Neuronal stem cell (in vitro differentiated cells): ENCODE data around the gene NSMCE1.
A peak's percentile ranks its signal among the peaks of the same experiment; 100 is the strongest.

Experiments used
- DNase-seq: peaks from one replicate; pipeline ENCODE4 v3.0.0-alpha.2; 2013; ENCODE audit warnings: low spot score
- H2AFZ ChIP-seq: one replicate; pipeline ENCODE4 v1.6.1; 2013; ENCODE audit warnings: mild to moderate bottlenecking, low read length, inconsistent platforms
- H2AK5ac ChIP-seq: 2 replicates; pipeline ENCODE4 v1.6.1; 2013; ENCODE audit warnings: low read depth, mild to moderate bottlenecking, inconsistent platforms, low read length, moderate library complexity, mixed read lengths
- H2BK120ac ChIP-seq: 2 replicates; pipeline ENCODE4 v1.6.1; 2013; ENCODE audit warnings: low read depth, mild to moderate bottlenecking, inconsistent platforms, low read length, moderate library complexity, mixed read lengths
- H2BK12ac ChIP-seq: one replicate; pipeline ENCODE4 v1.6.1; 2013; ENCODE audit warnings: low read length, inconsistent platforms
- H2BK15ac ChIP-seq: 2 replicates; pipeline ENCODE4 v1.6.1; 2013; ENCODE audit warnings: mild to moderate bottlenecking, low read length, inconsistent platforms, mixed read lengths
- H2BK5ac ChIP-seq: one replicate; pipeline ENCODE4 v1.6.1; 2013; ENCODE audit warnings: inconsistent platforms, mild to moderate bottlenecking, low read length, moderate library complexity
- H3K14ac ChIP-seq: one replicate; pipeline ENCODE4 v1.6.1; 2013; ENCODE audit warnings: low read length, inconsistent platforms
- H3K18ac ChIP-seq: 2 replicates; pipeline ENCODE4 v1.6.1; 2013; ENCODE audit warnings: low read length, inconsistent platforms
- H3K23ac ChIP-seq: 2 replicates; pipeline ENCODE4 v1.6.1; 2013; ENCODE audit warnings: low read depth, mild to moderate bottlenecking, mixed read lengths, low read length, inconsistent platforms; ENCODE audit not compliant: poor library complexity
- H3K27ac ChIP-seq: replicated peaks from 3 replicates; pipeline ENCODE4 v1.5.1; 2013; ENCODE audit warnings: low read length, inconsistent platforms
- H3K27me3 ChIP-seq, 3 experiments: 2 replicates each; pipeline ENCODE4 v1.6.1; 2013; ENCODE audit warnings: low read length in 3 of 3, mild to moderate bottlenecking in 2 of 3, inconsistent platforms in 1 of 3, low read depth in 1 of 3, mixed read lengths in 1 of 3, moderate library complexity in 1 of 3; ENCODE audit not compliant: control insufficient read depth in 3 of 3, insufficient read depth in 3 of 3
- H3K36me3 ChIP-seq, 2 donors: replicated peaks in 1 of 2; 2 replicates each; pipeline ENCODE4 v1.6.1; 2013; ENCODE audit warnings: low read length in 2 of 2; ENCODE audit not compliant: control insufficient read depth in 2 of 2, insufficient read depth in 2 of 2
- H3K4ac ChIP-seq: 2 replicates; pipeline ENCODE4 v1.6.1; 2013; ENCODE audit warnings: inconsistent platforms, mild to moderate bottlenecking, low read length, moderate library complexity
- H3K4me1 ChIP-seq, 2 donors: 1 replicate in 1 of 2; 2 replicates in 1 of 2; pipeline ENCODE4 v1.6.1; 2013; ENCODE audit warnings: low read length in 2 of 2, low read depth in 1 of 2; ENCODE audit not compliant: control insufficient read depth in 2 of 2, insufficient read depth in 1 of 2
- H3K4me2 ChIP-seq: one replicate; pipeline ENCODE4 v1.6.1; 2013; ENCODE audit warnings: mild to moderate bottlenecking, low read length, inconsistent platforms; ENCODE audit not compliant: insufficient read depth, poor library complexity, severe bottlenecking
- H3K4me3 ChIP-seq, 2 donors: 2 replicates each; pipeline ENCODE4 v1.5.1; 2013; ENCODE audit warnings: low read length in 2 of 2, mild to moderate bottlenecking in 2 of 2, inconsistent platforms in 1 of 2, moderate library complexity in 1 of 2
- H3K79me1 ChIP-seq: one replicate; pipeline ENCODE4 v1.6.1; 2013; ENCODE audit warnings: low read depth, mild to moderate bottlenecking, inconsistent platforms, low read length, moderate library complexity
- H3K9ac ChIP-seq: one replicate; pipeline ENCODE4 v1.6.1; 2013; ENCODE audit warnings: mild to moderate bottlenecking, low read depth, low read length, inconsistent platforms; ENCODE audit not compliant: poor library complexity
- H3K9me3 ChIP-seq, 2 donors: replicated peaks in 1 of 2; 2 replicates each; pipeline versions ENCODE3 to v1.6.1; 2013; ENCODE audit warnings: low read length in 2 of 2, mild to moderate bottlenecking in 2 of 2, inconsistent platforms in 1 of 2, low read depth in 1 of 2, mixed read lengths in 1 of 2, moderate library complexity in 1 of 2; ENCODE audit not compliant: control insufficient read depth in 2 of 2, insufficient read depth in 1 of 2
- H4K8ac ChIP-seq: one replicate; pipeline ENCODE4 v1.6.1; 2013; ENCODE audit warnings: low read depth, mild to moderate bottlenecking, inconsistent platforms, low read length, moderate library complexity
- H4K91ac ChIP-seq: one replicate; pipeline ENCODE4 v1.6.1; 2013; ENCODE audit warnings: low read length, low read depth, mild to moderate bottlenecking, inconsistent platforms; ENCODE audit not compliant: poor library complexity
- WGBS, 2 donors: extraction: QIAGEN DNeasy Blood & Tissue Kit; methylation state at CpG; one replicate each; pipeline ENCODE4 v1.1.7; 2013; ENCODE audit warnings: missing lambda C conversion rate in 2 of 2, mixed read lengths in 1 of 2; ENCODE audit not compliant: insufficient read length in 2 of 2, insufficient replicate concordance in 1 of 2; ENCODE audit errors: extremely low coverage in 2 of 2; 5-methylcytosine and 5-hydroxymethylcytosine counted together

NSMCE1 gene

GRCh38 chr16:27214084-27214961, 54.2 kb downstream of the NSMCE1 start:
- no CpG with 5 or more reads among the region's 19 CpGs for WGBS, 2 donors
- Histone ChIP-seq H3K9ac (no peak overlapping the region), H3K18ac (no peak overlapping the region), H3K23ac (no peak overlapping the region), H2AFZ (no peak overlapping the region), H3K4me3 (no peak overlapping the region), H2BK5ac (no peak overlapping the region), H3K4ac (no peak overlapping the region), H2AK5ac (no peak overlapping the region), H3K79me1 (no peaks in the 10 kb centered on the region), H3K27ac (no peak overlapping the region), H3K4me1 (peaks cover 0 to 2% of the 10 kb centered on the region in 2 donors), H2BK15ac (no peak overlapping the region), H2BK12ac (no peak overlapping the region), H3K36me3 (peaks cover 17 to 43% of the 10 kb centered on the region in 2 donors), H3K14ac (no peak overlapping the region), H3K27me3 (no peaks in the 10 kb centered on the region), H4K91ac (no peak overlapping the region), H4K8ac (no peak overlapping the region), H2BK120ac (no peak overlapping the region), H3K9me3 (no peaks in the 10 kb centered on the region), H3K4me2 (no peak overlapping the region)
- no peak for DNase-seq

GRCh38 chr16:27211026-27211425, 57.5 kb downstream of the NSMCE1 start:
- no peak overlapping the region for H2AK5ac ChIP-seq
- H4K8ac ChIP-seq = no peak overlapping the region
- no peaks in the 10 kb centered on the region for H3K79me1 ChIP-seq
- no peak overlapping the region for H3K27ac ChIP-seq
- no peak overlapping the region for H2BK5ac ChIP-seq
- no CpG with 5 or more reads among the region's 10 CpGs for WGBS, 2 donors
- no peak overlapping the region for H3K4me3 ChIP-seq
- no peaks in the 10 kb centered on the region for H3K4me1 ChIP-seq
- H3K14ac ChIP-seq = no peak overlapping the region
- no peak overlapping the region for H3K18ac ChIP-seq
- H4K91ac ChIP-seq = no peak overlapping the region
- H3K4me2 ChIP-seq = no peak overlapping the region
- no peak overlapping the region for H2AFZ ChIP-seq
- no peak for DNase-seq
- H3K36me3 ChIP-seq = peaks cover 16 to 39% of the 10 kb centered on the region in 2 donors
- H2BK15ac ChIP-seq = no peak overlapping the region
- no peak overlapping the region for H2BK120ac ChIP-seq
- no peak overlapping the region for H2BK12ac ChIP-seq
- no peak overlapping the region for H3K23ac ChIP-seq
- H3K9me3 ChIP-seq = no peaks in the 10 kb centered on the region
- H3K27me3 ChIP-seq = no peaks in the 10 kb centered on the region
- no peak overlapping the region for H3K4ac ChIP-seq
- H3K9ac ChIP-seq = no peak overlapping the region

GRCh38 chr16:27210174-27210573, 58.4 kb downstream of the NSMCE1 start:
- WGBS, 2 donors = no CpG with 5 or more reads among the region's 17 CpGs
- no peak overlapping the region for H4K91ac ChIP-seq
- H3K27ac ChIP-seq = no peak overlapping the region
- no peak overlapping the region for H3K4me2 ChIP-seq
- H2BK5ac ChIP-seq = no peak overlapping the region
- no peak overlapping the region for H2BK15ac ChIP-seq
- no peak overlapping the region for H3K18ac ChIP-seq
- no peak overlapping the region for H3K4me3 ChIP-seq
- no peaks in the 10 kb centered on the region for H3K27me3 ChIP-seq
- no peak overlapping the region for H3K14ac ChIP-seq
- no peak for DNase-seq
- H3K23ac ChIP-seq = no peak overlapping the region
- peaks cover 12 to 32% of the 10 kb centered on the region in 2 donors for H3K36me3 ChIP-seq
- H3K9ac ChIP-seq = peak overlapping the region; percentile 32
- H3K9me3 ChIP-seq = no peaks in the 10 kb centered on the region
- no peaks in the 10 kb centered on the region for H3K79me1 ChIP-seq
- H4K8ac ChIP-seq = no peak overlapping the region
- no peak overlapping the region for H3K4ac ChIP-seq
- H2AFZ ChIP-seq = no peak overlapping the region
- no peak overlapping the region for H2BK12ac ChIP-seq
- H3K4me1 ChIP-seq = no peaks in the 10 kb centered on the region
- no peak overlapping the region for H2BK120ac ChIP-seq
- no peak overlapping the region for H2AK5ac ChIP-seq

- Histone ChIP-seq H2AFZ (no peak overlapping the region), H3K36me3 (peaks cover 9 to 26% of the 10 kb centered on the region in 2 donors), H3K4me3 (no peak overlapping the region), H3K9me3 (no peaks in the 10 kb centered on the region), H3K18ac (no peak overlapping the region), H3K27me3 (no peaks in the 10 kb centered on the region), H3K4ac (no peak overlapping the region), H3K27ac (no peak overlapping the region), H3K79me1 (no peaks in the 10 kb centered on the region), H3K14ac (no peak overlapping the region), H2BK12ac (no peak overlapping the region), H3K4me2 (no peak overlapping the region), H3K23ac (no peak overlapping the region), H4K91ac (no peak overlapping the region), H2AK5ac (no peak overlapping the region), H2BK5ac (no peak overlapping the region), H3K4me1 (no peaks in the 10 kb centered on the region), H4K8ac (no peak overlapping the region), H2BK15ac (no peak overlapping the region), H3K9ac (no peak overlapping the region), H2BK120ac (no peak overlapping the region)
- no CpG with 5 or more reads among the region's 8 CpGs for WGBS, 2 donors
- no peak for DNase-seq
Measured at GRCh38 chr16:27209591-27209990, 59.0 kb downstream of the NSMCE1 start.
